Thyroid gland (tissue), 4 donors: Measurements from ENCODE around the gene CSNK1D.

ENCODE experiments used
- CTCF ChIP-seq, 6 experiments: fragments of 200-600 bp in 3 of 6; fragments of 450-650 bp in 3 of 6; sonication (generic) in 3 of 6; IDR thresholded peaks; one replicate each; pipeline ENCODE4 v1.5.1; 2016 to 2019; ENCODE audit warnings: antibody characterized with exemption in 6 of 6, mild to moderate bottlenecking in 2 of 6, inconsistent platforms in 1 of 6, moderate library complexity in 1 of 6
- POLR2A ChIP-seq, 2 donors: fragments of 450-650 bp; IDR thresholded peaks; one replicate each; pipeline ENCODE4 v1.6.1; 2017; ENCODE audit warnings: antibody characterized with exemption in 2 of 2, mild to moderate bottlenecking in 2 of 2, moderate library complexity in 1 of 2

- TF ChIP-seq CTCF (IDR thresholded peaks at IDR 0.05) (no peak), POLR2A (IDR thresholded peaks at IDR 0.05) (no peak)
Observed at GRCh38 chr17:82304826-82305726, 31.6 kb upstream of the CSNK1D start.
